Thyroid gland (tissue), 4 donors: ENCODE measurements around the gene RBM22. TPM values are rescaled to one million over a fixed set of nuclear protein-coding genes. Genes with fewer than 3 reads are reported as not detected.

Source experiments
- DNase-seq, 2 donors: peaks; one replicate each; pipeline ENCODE4 v3.0.0-alpha.2; 2019
- H3K27ac ChIP-seq, 3 donors: fragments of 200-600 bp; sonication (generic); 1 replicate in 2 of 3; 2 replicates in 1 of 3; pipeline ENCODE4 v1.5.1; 2016 to 2019; ENCODE audit warnings: mild to moderate bottlenecking in 1 of 3, moderate library complexity in 1 of 3
- H3K27me3 ChIP-seq: fragments of 200-600 bp; sonication (generic); one replicate; pipeline ENCODE4 v1.5.1; 2019
- H3K36me3 ChIP-seq, 2 donors: fragments of 200-600 bp; sonication (generic); one replicate each; pipeline ENCODE4 v1.5.1; 2016 to 2019
- H3K4me1 ChIP-seq, 2 donors: fragments of 200-600 bp; sonication (generic); one replicate each; pipeline ENCODE4 v1.5.1; 2017 to 2019
- H3K4me3 ChIP-seq, 3 donors: fragments of 200-600 bp; sonication (generic); replicated peaks in 1 of 3; 1 replicate in 2 of 3; 2 replicates in 1 of 3; pipeline ENCODE4 v1.5.1; 2016; ENCODE audit warnings: mild to moderate bottlenecking in 1 of 3
- H3K9me3 ChIP-seq: fragments of 200-600 bp; sonication (generic); one replicate; pipeline ENCODE4 v1.5.1; 2017
- POLR2A ChIP-seq, 2 donors: fragments of 450-650 bp; IDR thresholded peaks; one replicate each; pipeline ENCODE4 v1.6.1; 2017; ENCODE audit warnings: antibody characterized with exemption in 2 of 2, mild to moderate bottlenecking in 2 of 2, moderate library complexity in 1 of 2
- WGBS, 2 donors: methylation state at CpG; one replicate each; pipeline ENCODE4 v1.1.5; 2017; 5-methylcytosine and 5-hydroxymethylcytosine counted together
- intact Hi-C: fragments of 100-400 bp; cut with DNase I; formaldehyde crosslinking; loops from one replicate; pipeline ENCODE4 v1.15.1; 2023
- total RNA-seq, 4 donors: library from RNA; depleted of rRNA; stranded (reverse); fragments of >200 nt; gene quantifications; one replicate each; pipeline ENCODE4 v1.2.3, GENCODE V29; 2016
- TF ChIP-seq, protein P1 (sequence below), 6 experiments: fragments of 200-600 bp in 3 of 6; fragments of 450-650 bp in 3 of 6; sonication (generic) in 3 of 6; IDR thresholded peaks; one replicate each; pipeline ENCODE4 v1.5.1; 2016 to 2019; ENCODE audit warnings: antibody characterized with exemption in 6 of 6, mild to moderate bottlenecking in 2 of 6, inconsistent platforms in 1 of 6, moderate library complexity in 1 of 6

RBM22 gene
- total RNA-seq, 4 donors from 2014 or later, result 39.1 to 47.2 (median 42.9) TPM

DNA sequence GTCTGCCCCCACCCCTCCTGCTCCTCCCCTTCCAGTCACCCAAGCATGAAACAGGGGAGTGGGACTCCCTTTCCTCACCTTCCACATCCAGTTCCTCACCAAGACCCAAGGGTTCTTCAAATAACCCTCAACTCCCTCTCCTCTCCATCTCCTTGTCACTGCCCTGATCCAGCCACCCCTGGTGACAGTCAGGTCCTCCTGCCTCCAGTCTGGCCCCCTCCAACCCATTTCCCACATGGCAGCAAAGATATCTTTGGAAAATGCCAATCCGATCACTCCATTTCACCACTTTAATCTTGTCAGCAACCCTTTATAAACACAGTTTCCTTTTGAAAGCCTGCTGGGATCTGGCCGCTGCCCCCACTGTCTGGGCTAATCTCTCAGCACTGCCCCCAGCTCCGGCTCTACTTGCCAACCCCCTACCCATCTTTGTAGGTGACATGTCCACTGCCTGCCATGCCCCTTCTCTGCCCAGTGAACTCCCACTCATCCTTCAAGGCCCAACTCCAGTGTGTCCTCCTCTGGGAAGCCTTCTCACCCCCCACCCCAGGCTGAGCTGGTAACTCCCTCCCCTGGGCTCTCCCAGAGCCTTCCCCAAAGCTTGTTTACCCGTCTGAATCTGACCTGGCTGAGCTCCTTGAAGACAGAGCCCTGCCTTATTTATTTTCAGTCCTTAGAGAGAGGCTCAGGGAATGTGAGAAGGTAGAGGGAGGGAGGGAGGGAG is 40.6 kb downstream of the RBM22 start:
- no peak for DNase-seq
- Histone ChIP-seq H3K27ac (no peak overlapping the region), H3K36me3 (no peaks in the 10 kb centered on the region), H3K4me3 (no peak overlapping the region), H3K9me3 (no peaks in the 10 kb centered on the region), H3K4me1 (peaks cover 3 to 13% of the 10 kb centered on the region in 2 donors), H3K27me3 (no peaks in the 10 kb centered on the region)
- WGBS, 2 donors, result 67% methylated on average over 4 of the region's 4 CpGs
- intact Hi-C loops, result no loop called here
- TF ChIP-seq, protein P1, sequence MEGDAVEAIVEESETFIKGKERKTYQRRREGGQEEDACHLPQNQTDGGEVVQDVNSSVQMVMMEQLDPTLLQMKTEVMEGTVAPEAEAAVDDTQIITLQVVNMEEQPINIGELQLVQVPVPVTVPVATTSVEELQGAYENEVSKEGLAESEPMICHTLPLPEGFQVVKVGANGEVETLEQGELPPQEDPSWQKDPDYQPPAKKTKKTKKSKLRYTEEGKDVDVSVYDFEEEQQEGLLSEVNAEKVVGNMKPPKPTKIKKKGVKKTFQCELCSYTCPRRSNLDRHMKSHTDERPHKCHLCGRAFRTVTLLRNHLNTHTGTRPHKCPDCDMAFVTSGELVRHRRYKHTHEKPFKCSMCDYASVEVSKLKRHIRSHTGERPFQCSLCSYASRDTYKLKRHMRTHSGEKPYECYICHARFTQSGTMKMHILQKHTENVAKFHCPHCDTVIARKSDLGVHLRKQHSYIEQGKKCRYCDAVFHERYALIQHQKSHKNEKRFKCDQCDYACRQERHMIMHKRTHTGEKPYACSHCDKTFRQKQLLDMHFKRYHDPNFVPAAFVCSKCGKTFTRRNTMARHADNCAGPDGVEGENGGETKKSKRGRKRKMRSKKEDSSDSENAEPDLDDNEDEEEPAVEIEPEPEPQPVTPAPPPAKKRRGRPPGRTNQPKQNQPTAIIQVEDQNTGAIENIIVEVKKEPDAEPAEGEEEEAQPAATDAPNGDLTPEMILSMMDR (IDR thresholded peaks at IDR 0.05), result no peak
- TF ChIP-seq POLR2A (IDR thresholded peaks at IDR 0.05), result no peak

DNA sequence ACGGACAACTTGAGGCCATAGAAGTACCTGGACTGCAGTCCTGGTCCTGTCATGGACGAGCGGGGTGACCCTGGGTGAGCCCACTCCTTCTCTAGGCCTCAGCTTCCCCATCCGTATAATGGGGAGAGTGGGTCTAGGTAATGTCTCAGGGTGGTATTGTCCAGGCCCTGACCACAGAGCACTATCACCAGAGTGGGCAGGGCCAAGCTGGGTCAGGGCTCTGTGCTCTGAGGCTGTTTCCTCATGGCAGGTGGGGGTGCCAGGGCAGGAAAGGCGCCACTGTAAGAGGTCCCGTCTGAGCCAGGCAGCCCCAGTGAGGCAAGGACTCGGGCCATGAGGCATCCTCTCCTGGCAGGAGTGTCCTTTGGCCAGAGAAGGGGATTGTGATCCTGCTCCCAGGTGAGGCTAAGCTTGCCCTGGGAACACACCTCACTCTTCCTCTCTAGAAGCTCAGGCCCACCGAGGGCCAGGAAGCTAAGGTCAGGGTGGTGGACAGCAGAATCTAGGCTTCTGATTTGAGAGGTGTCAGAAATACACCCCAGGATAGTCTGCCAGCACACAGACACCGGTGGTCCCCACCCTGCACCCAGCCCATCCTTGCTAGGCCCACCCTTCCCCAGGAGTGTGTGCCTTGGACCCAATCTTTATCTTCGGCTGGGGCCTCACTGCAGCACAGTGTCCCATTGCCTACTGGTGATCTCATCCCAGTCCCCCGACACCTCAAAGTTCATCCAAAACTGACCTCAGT is 41.3 kb downstream of the RBM22 start:
- Histone ChIP-seq H3K4me3 (no peak overlapping the region), H3K4me1 (peaks cover 3 to 13% of the 10 kb centered on the region in 2 donors), H3K36me3 (no peaks in the 10 kb centered on the region), H3K27ac (no peak overlapping the region), H3K27me3 (no peaks in the 10 kb centered on the region), H3K9me3 (no peaks in the 10 kb centered on the region)
- TF ChIP-seq, protein P1 (IDR thresholded peaks at IDR 0.05), result no peak
- TF ChIP-seq POLR2A (IDR thresholded peaks at IDR 0.05), result no peak
- WGBS, 2 donors, result 86 to 88% methylated on average over 8 to 9 of the region's 11 CpGs
- intact Hi-C loops, result loop anchor here (5.0 kb wide), 2 partner anchors 97 to 202 kb away; no protein-coding TSS in a partner anchor
- no peak for DNase-seq

DNA sequence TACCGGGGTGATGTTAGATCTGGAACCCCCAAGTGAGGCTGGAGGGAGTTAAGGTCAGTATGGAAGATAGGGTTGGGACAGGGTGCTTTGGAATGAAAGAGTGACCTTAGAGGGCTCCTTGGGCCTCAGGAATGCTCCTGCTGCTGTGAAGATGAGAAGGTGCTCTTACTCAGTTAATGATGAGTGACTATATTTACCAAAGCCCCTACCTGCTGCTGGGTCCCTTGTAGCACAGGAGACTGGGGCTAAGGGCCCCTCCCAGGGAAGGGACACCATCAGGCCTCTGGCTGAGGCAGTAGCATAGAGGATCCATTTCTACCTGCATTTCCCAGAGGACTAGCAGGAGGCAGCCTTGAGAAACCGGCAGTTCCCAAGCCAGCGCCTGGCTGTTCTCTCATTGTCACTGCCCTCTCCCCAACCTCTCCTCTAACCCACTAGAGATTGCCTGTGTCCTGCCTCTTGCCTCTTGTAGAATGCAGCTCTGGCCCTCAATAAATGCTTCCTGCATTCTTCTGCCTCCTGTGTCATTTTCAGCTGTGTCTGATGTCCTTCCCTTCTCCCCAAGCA is 42.1 kb downstream of the RBM22 start:
- intact Hi-C loops, result loop anchor here (5.0 kb wide), 2 partner anchors 96 to 201 kb away; no protein-coding TSS in a partner anchor
- Histone ChIP-seq H3K27me3 (no peaks in the 10 kb centered on the region), H3K9me3 (no peaks in the 10 kb centered on the region), H3K27ac (no peak overlapping the region), H3K4me3 (no peak overlapping the region), H3K36me3 (no peaks in the 10 kb centered on the region), H3K4me1 (peaks cover 3 to 13% of the 10 kb centered on the region in 2 donors)
- no peak for DNase-seq
- no peak for TF ChIP-seq POLR2A (IDR thresholded peaks at IDR 0.05)
- TF ChIP-seq, protein P1 (IDR thresholded peaks at IDR 0.05), result no peak
- WGBS, 2 donors, result 40 to 52% methylated on average over 3 of the region's 3 CpGs

DNA sequence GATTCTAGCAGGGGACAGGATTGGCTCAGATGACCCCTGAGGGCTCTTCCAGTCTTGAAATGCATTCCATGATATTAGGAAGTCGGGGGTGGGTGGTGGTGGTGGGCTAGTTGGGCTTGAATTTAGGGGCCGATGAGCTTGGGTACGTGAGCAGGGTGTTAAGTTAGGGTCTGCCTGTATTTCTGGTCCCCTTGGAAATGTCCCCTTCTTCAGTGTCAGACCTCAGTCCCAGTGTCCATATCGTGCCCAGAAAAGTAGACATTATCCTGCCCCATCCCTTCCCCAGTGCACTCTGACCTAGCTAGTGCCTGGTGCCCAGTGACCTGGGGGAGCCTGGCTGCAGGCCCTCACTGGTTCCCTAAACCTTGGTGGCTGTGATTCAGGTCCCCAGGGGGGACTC is 42.7 kb downstream of the RBM22 start:
- H3K4me1 ChIP-seq, result peaks cover 3 to 13% of the 10 kb centered on the region in 2 donors
- H3K36me3 ChIP-seq, result no peaks in the 10 kb centered on the region
- WGBS, 2 donors, result 95% methylated on average over 4 of the region's 4 CpGs
- H3K27me3 ChIP-seq, result no peaks in the 10 kb centered on the region
- no peaks in the 10 kb centered on the region for H3K9me3 ChIP-seq
- TF ChIP-seq, protein P1 (IDR thresholded peaks at IDR 0.05), result no peak
- no peak for TF ChIP-seq POLR2A (IDR thresholded peaks at IDR 0.05)
- no peak for DNase-seq
- no peak overlapping the region for H3K4me3 ChIP-seq
- H3K27ac ChIP-seq, result no peak overlapping the region
- intact Hi-C loops, result loop anchor here (5.0 kb wide), 2 partner anchors 96 to 201 kb away; no protein-coding TSS in a partner anchor
